Muscle of arm (tissue), 12 donors: ENCODE data around the gene KDELR3. TPM values are rescaled to one million over a fixed set of nuclear protein-coding genes. Genes with fewer than 3 reads are reported as not detected.

ENCODE experiments used
- DNase-seq: peaks from one replicate; pipeline ENCODE4 v3.0.0-alpha.2; 2013
- polyA plus RNA-seq, 12 donors: library from polyadenylated mRNA; unstranded; fragments of 120-200 nt; gene quantifications; one replicate each; pipeline ENCODE4 v1.2.1, GENCODE V29; 2013; ENCODE audit not compliant: insufficient read length in 12 of 12

The KDELR3 gene
- polyA plus RNA-seq, 12 donors = 22.9 to 55.8 (median 33.7) TPM; not detected in 1

- no peak for DNase-seq
Measured at GRCh38 chr22:38435010-38435409, 32.9 kb upstream of the KDELR3 start.

GRCh38 chr22:38435965-38436364, 31.9 kb upstream of the KDELR3 start:
- DNase-seq = no peak

GRCh38 chr22:38436629-38437395, 31.1 kb upstream of the KDELR3 start:
- no peak for DNase-seq

GRCh38 chr22:38437416-38437815, 30.5 kb upstream of the KDELR3 start:
- DNase-seq = no peak

- DNase-seq = no peak
Measured at GRCh38 chr22:38440747-38441350, 27.0 kb upstream of the KDELR3 start.

- DNase-seq = no peak
Measured at GRCh38 chr22:38441620-38442287, 26.1 kb upstream of the KDELR3 start.

GRCh38 chr22:38442967-38443627, 24.8 kb upstream of the KDELR3 start:
- DNase-seq = no peak

- DNase-seq = no peak
Measured at GRCh38 chr22:38443628-38444521, 24.0 kb upstream of the KDELR3 start.

GRCh38 chr22:38444783-38445182, 23.1 kb upstream of the KDELR3 start:
- no peak for DNase-seq

- DNase-seq = no peak
Measured at GRCh38 chr22:38446018-38446601, 21.8 kb upstream of the KDELR3 start.

- DNase-seq = no peak
Measured at GRCh38 chr22:38448945-38449745, 18.8 kb upstream of the KDELR3 start.

- no peak for DNase-seq
Measured at GRCh38 chr22:38449776-38450175, 18.1 kb upstream of the KDELR3 start.

- no peak for DNase-seq
Measured at GRCh38 chr22:38450234-38450797, 17.6 kb upstream of the KDELR3 start.

- no peak for DNase-seq
Measured at GRCh38 chr22:38451404-38451803, 16.5 kb upstream of the KDELR3 start.

- DNase-seq = no peak
Measured at GRCh38 chr22:38451864-38452263, 16.0 kb upstream of the KDELR3 start.

GRCh38 chr22:38452373-38453065, 15.4 kb upstream of the KDELR3 start:
- DNase-seq = no peak

- no peak for DNase-seq
Measured at GRCh38 chr22:38453066-38453672, 14.7 kb upstream of the KDELR3 start.

GRCh38 chr22:38453996-38454352, 13.9 kb upstream of the KDELR3 start:
- no peak for DNase-seq
